SKM-1 treated with dmso at 0.1 percent for 144 hours (cell line): ENCODE measurements around the gene RGSL1.
"Not testable (repeated sequence)": the region's sequence is repeated elsewhere in the genome, so short reads cannot be mapped to it uniquely, and the experiment has no call there.

Experiments
- DNase-seq: peaks from one replicate; lab custom pipeline; 2025; ENCODE audit not compliant: unreplicated experiment; lab: John Stamatoyannopoulos, UW

RGSL1 gene

GRCh38 chr1:182446033-182446669 lies 3.8 kb upstream of the RGSL1 start:
- DNase-seq, result peak; percentile 88

DNA sequence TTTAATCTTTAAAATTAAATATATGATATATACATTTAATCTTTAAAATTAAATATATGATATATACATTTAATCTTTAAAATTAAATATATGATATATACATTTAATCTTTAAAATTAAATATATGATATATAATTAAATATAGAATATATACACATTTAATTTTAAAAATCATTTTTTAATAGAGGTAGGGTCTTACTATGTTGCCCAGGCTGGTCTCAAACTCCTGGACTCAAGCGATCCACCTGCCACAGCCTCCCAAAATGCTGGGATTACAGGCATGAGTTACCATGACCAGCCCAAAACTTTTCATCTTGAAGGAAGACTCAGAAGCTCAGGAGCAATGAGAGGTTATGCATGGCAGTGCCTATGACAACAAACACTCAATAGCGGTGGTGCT lies 2.8 kb upstream of the RGSL1 start:
- not testable (repeated sequence) for DNase-seq

DNA sequence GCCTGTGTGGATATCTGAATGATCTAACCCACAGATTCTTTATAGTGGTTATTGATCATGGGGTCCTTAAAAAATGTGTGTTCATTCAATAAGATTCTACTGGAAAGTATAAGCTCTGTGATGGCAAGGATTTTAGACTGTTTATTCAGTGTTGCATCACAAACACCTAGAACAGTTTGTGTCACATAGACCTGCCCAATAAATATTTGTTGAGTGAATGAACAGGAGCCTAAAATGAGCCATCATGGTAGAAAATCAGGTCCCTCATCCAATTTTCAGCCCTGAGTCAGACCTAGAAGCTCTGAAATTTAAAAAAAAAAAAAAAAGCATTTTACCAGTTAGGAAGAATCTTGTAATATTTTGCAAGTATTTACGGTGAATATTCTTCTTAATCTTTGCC lies 2.3 kb upstream of the RGSL1 start:
- no peak for DNase-seq

DNA sequence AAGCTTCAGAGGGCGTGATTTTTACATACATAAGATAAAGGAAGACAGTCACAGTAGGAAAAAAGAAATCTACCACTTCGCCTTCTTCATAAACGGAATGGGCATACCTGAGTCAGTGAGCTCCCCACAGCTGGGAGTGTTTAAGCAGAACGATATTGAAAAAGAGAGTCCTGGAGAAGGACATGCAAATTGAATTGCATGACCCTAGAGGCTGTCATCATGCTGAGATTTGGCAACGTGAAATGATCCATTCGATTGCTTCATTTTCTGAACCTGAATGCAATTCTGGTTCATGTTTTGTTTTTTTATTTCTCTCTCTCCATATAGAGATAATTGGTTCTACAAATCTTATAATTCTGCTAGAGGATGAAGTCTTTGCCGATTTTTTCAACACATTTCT lies 3.7 kb downstream of the RGSL1 start:
- no peak for DNase-seq

- no peak for DNase-seq
These were observed 7.9 kb downstream of the RGSL1 start for GRCh38 chr1:182457844-182458243.

- DNase-seq, result no peak
These were observed 10.0 kb downstream of the RGSL1 start for GRCh38 chr1:182459949-182460348.

- DNase-seq, result peak; percentile 97
These were observed 10.6 kb downstream of the RGSL1 start for GRCh38 chr1:182460550-182460951.

- DNase-seq, result no peak
These were observed 23.6 kb downstream of the RGSL1 start for GRCh38 chr1:182473556-182473955.

DNA sequence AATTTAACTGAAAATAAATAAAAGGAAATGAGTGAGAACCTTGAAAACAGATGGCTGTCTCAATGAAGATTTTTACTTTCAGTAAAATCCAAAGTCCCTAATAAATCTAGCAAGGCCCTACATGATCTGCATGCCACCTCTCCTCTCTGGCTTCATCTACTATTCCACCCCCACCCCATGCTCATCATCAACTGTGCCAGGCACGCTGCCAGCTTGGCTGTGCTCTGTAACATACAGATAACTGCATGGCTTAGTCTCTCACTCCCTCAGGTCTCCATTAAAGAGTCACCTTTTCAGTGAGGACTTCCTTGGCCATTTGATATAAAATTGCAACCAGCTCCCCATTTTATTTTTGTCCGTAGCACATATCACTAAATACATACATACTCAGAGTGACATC lies 26.7 kb downstream of the RGSL1 start:
- DNase-seq, result no peak

GRCh38 chr1:182478238-182478637 lies 28.3 kb downstream of the RGSL1 start:
- DNase-seq, result no peak

DNA sequence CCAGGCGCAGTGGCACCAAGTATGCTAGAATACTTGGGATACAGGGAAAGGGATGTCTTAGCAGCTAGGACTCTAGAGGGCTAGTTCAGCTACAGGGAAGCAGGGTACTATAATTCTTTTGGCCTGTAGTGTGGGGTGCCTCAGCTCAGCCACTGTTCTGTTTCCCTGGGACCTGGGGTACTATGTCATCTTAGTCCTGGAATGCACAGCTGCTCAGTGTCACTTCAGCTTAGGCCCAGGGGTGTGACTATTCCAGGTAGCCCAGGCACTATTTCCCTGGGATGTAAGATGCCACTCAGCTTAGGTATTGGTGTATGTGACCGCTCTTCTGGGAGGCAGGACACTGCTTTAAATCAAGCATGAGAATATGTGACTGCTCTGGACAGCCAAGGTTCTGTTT lies 34.1 kb downstream of the RGSL1 start:
- DNase-seq, result no peak

DNA sequence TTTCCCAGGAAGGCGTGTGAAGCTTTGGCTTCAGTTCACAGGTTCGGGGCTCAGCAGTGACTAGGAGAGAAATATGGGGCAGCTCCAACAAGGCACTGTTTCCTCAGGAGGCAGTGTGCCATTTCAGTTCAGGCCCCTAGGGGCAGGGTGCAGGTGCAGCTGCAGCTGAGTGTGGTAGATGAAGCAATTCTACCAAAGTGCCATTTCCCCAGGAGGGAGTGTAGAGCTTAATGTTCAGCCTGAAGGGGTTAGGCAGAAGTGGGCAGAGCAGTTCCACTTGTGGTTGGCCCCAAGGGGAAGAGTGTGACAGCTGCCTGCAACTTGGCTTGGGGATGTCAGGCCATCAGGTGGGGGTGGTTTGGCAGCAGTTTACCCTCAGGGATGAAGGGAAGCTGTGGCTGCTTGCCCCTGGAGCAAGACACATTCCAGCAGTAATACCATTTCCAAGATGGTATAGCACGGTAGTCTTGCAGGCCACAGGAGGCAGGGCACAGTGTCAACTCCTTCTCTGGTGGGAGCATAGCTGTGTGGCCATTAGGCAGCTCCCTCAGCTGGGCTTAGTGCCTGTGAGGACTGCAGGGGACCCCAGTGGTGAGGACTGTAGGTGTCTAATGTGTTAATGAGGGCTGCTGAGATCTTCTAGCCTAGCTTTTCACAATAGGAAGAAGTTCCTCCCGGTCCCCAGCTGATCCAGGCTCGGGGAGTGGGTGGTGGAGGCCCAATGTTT lies 34.7 kb downstream of the RGSL1 start:
- DNase-seq, result peak; percentile 99

- DNase-seq, result no peak
These were observed 35.9 kb downstream of the RGSL1 start for GRCh38 chr1:182485861-182486260.

DNA sequence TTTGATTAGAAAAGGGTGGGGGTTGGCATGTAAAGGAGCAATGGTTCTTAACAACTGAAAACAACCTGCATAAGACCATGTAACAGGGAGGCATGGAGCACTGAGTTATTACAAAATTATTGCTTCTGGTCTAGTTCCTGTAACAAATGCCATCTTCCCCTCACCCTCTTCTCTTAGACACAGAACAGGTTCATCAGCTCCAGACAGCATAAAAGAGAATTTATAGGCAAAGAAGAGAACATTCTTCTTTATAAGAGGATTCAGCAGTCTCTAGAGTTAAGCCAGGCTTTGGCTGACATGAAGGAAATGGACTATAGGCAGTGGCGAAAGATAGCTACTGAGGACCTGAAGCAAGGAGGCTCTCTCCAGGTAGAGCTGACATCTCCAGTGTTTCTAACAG lies 38.9 kb downstream of the RGSL1 start:
- DNase-seq, result no peak

- DNase-seq, result peak; percentile 67
These were observed 43.1 kb downstream of the RGSL1 start for GRCh38 chr1:182493063-182493462.

DNA sequence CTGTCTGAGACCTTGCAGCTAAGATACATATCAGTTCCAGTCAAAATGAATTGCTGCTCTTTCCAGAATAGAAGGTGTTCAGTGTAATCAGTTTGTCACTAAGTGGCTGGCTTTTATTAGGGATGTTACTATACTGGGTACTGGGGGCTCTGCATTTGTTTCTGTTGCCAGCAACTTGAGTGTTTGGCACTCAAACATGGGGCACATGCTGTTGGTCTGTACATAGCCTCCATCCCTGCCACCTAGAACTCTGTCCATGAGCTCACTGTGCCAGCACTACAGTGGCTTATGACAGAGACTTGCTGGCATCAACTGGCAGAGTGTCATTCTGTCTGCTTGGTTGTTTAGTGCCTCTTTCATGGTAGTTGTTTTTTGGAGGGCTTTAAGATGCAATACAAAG lies 45.1 kb downstream of the RGSL1 start:
- no peak for DNase-seq

DNA sequence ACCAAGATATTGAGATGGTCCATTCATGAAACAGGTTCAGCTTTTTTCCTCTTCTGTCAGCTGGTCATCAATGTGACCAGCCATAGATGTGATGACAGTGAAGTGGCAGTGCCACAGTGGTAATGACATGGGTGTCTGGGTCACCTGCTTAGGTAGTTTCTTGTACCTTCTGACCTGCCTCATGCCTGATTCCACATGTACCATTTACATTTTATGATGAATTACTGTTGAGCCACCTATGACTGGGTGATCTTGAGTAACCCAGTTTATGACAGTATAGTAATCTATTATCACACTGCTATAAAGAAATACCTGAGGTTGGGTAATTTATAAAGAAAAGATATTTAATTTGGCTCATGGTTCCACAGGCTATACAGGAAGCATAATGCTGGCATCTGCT lies 45.7 kb downstream of the RGSL1 start:
- no peak for DNase-seq

DNA sequence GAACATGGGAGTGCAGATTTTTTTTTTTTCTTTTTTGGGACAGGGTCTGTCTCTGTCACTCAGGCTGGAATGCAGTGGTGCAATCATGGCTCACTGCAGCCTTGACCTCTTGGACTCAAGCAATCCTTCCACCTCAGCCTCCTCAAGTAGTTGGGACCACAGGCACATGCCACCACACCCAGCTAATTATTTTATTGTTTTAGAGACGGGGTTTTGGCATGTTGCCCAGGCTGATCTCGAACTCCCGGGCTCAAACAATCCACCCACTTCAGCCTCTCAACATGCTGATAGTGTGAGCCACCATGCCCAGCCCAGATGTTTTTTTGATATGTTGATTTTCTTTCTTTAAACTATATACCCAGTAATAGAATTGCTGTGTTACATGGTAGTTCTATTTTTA lies 57.7 kb downstream of the RGSL1 start:
- DNase-seq, result no peak

- no peak for DNase-seq
These were observed 65.6 kb downstream of the RGSL1 start for GRCh38 chr1:182515556-182515955.

DNA sequence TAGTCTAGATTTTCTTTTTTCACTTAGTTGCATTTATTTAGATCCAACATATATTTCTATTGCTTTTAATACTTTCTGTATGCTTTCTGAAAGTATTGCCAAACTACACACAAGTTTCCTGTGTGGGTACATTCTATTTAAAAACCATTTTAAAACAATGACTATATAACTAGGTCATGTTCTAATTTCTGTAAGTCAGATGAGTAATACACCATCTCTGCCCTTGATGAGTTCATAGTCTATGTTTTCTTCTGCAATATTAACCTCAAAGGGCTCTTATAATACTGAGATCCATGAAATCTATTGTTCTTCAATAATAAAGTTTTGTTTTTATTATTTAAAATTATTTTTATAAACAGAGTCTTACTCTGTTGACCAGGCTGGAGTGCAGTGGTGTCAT lies 70.8 kb downstream of the RGSL1 start:
- DNase-seq, result no peak

- no peak for DNase-seq
These were observed 75.4 kb downstream of the RGSL1 start for GRCh38 chr1:182525342-182525741.

- no peak for DNase-seq
These were observed 77.7 kb downstream of the RGSL1 start for GRCh38 chr1:182527680-182528079.

- DNase-seq, result not testable (repeated sequence)
These were observed 78.3 kb downstream of the RGSL1 start for GRCh38 chr1:182528206-182528605.
